ENCODE results near the gene MAP3K7CL. TPM values are rescaled to one million over a fixed set of nuclear protein-coding genes. Genes with fewer than 3 reads are reported as not detected.

Gene MAP3K7CL
- total RNA-seq, 6 donors from 2014 or later, result 3.5 to 9.4 (median 5.9) TPM

DNA sequence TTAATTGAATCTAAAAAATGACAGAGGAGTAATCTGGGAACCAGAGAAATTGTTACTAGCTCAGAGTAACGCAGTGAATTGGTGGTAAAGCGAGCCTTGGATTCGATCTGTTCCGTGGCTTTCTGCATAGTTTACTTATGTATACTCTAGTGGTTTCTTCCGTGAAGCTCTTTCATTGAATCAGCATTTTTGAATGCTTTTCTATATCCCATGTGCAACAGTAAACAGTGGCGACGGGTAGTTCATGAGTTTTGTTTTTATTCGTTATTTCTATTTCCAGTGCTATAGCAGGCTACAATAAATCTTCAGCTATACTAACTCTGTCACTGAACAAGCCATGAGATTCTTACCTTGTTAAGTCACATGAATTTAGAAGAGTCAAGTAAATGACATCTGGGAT, 14.5 kb upstream of the MAP3K7CL start:
- H3K27me3 ChIP-seq, result no peaks in the 10 kb centered on the region
- 90 to 92% methylated on average over 8 of the region's 8 CpGs for WGBS, 2 donors
- H3K27ac ChIP-seq, result no peak overlapping the region
- ATAC-seq (ENCODE audit: low FRiP score in 2 of 2) (no peak), DNase-seq (no peak)
- H3K4me3 ChIP-seq, result no peak overlapping the region
- TF ChIP-seq EP300 (IDR thresholded peaks at IDR 0.05), result no peak
- TF ChIP-seq CTCF (IDR thresholded peaks at IDR 0.05), result no peak
- no peak for TF ChIP-seq POLR2AphosphoS5 (IDR thresholded peaks at IDR 0.05)
- no peak for TF ChIP-seq POLR2A (IDR thresholded peaks at IDR 0.05)
- no peaks in the 10 kb centered on the region for H3K9me3 ChIP-seq
- no peaks in the 10 kb centered on the region for H3K4me1 ChIP-seq
- no peaks in the 10 kb centered on the region for H3K36me3 ChIP-seq

DNA sequence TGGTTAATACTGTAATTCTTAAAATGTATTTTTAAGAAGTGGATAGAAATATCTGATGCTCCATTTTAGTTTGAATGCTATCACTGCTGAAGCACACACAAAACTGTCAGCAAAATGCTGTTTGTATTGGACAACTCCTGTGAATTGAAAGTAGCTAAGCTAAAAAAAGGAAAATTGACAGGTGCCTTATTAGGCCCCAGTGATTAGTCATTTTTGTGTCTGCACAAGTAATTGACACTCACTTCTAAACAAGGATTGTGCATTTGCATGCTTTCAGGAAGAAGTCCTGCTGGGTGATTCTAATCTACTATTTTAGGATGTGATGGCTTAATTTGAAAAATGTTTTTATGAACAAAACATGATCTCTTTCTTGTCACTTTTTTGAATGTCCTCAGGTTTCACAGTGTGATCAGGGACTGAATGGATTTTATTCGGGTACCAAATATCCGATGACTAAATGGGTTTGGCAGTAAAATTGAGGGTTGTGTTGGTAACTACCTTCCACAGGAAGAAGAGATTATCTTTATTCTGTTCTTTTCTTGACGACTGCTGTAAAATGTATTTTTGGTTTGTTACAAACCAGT, 13.0 kb upstream of the MAP3K7CL start:
- Histone ChIP-seq H3K4me1 (no peaks in the 10 kb centered on the region), H3K9me3 (no peaks in the 10 kb centered on the region), H3K27ac (no peak overlapping the region), H3K27me3 (no peaks in the 10 kb centered on the region), H3K36me3 (no peaks in the 10 kb centered on the region), H3K4me3 (no peak overlapping the region)
- ATAC-seq (ENCODE audit: low FRiP score in 2 of 2), result no peak
- no peak for DNase-seq
- WGBS, 2 donors, result 82 to 89% methylated on average over 3 of the region's 3 CpGs
- TF ChIP-seq POLR2A (IDR thresholded peaks at IDR 0.05) (no peak), EP300 (IDR thresholded peaks at IDR 0.05) (no peak), POLR2AphosphoS5 (IDR thresholded peaks at IDR 0.05) (no peak), CTCF (IDR thresholded peaks at IDR 0.05) (no peak)

- DNase-seq, result no peak
- Histone ChIP-seq H3K4me1 (no peaks in the 10 kb centered on the region), H3K9me3 (no peaks in the 10 kb centered on the region), H3K36me3 (no peaks in the 10 kb centered on the region), H3K4me3 (no peak overlapping the region), H3K27me3 (no peaks in the 10 kb centered on the region), H3K27ac (no peak overlapping the region)
- TF ChIP-seq POLR2A (IDR thresholded peaks at IDR 0.05), result no peak
- TF ChIP-seq CTCF (IDR thresholded peaks at IDR 0.05), result no peak
- no peak for TF ChIP-seq EP300 (IDR thresholded peaks at IDR 0.05)
- no peak for TF ChIP-seq POLR2AphosphoS5 (IDR thresholded peaks at IDR 0.05)
- no peak for ATAC-seq (ENCODE audit: low FRiP score in 2 of 2)
- WGBS, 2 donors, result 83 to 89% methylated on average over 1 of the region's 1 CpG
Measured at GRCh38 chr21:29121759-29122158, 8.7 kb upstream of the MAP3K7CL start.

DNA sequence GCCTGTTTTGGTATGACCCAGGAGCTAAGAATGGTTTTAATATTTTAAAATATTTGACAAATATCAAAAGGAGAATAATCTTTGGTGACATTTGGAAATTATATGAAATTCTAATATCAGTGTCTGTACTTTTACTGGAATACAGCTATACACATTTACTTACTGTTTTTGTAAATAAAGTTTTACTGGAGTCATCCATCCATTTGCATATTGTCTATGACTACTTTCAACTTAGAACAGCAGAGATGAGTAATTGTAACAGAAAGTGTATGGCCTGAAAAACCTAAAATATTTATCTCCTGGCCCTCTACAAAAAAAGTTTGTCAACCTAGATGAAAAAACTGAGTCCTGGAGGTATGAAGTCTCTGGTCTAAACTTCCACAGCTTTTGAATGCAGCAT, 5.8 kb upstream of the MAP3K7CL start:
- TF ChIP-seq CTCF (IDR thresholded peaks at IDR 0.05), result no peak
- TF ChIP-seq EP300 (IDR thresholded peaks at IDR 0.05), result no peak
- no peak for TF ChIP-seq POLR2AphosphoS5 (IDR thresholded peaks at IDR 0.05)
- TF ChIP-seq POLR2A (IDR thresholded peaks at IDR 0.05), result no peak
- H3K4me3 ChIP-seq, result no peak overlapping the region
- DNase-seq (no peak), ATAC-seq (ENCODE audit: low FRiP score in 2 of 2) (no peak)
- H3K9me3 ChIP-seq, result no peaks in the 10 kb centered on the region
- H3K27ac ChIP-seq, result no peak overlapping the region
- no peaks in the 10 kb centered on the region for H3K4me1 ChIP-seq
- H3K27me3 ChIP-seq, result no peaks in the 10 kb centered on the region
- no peaks in the 10 kb centered on the region for H3K36me3 ChIP-seq

DNA sequence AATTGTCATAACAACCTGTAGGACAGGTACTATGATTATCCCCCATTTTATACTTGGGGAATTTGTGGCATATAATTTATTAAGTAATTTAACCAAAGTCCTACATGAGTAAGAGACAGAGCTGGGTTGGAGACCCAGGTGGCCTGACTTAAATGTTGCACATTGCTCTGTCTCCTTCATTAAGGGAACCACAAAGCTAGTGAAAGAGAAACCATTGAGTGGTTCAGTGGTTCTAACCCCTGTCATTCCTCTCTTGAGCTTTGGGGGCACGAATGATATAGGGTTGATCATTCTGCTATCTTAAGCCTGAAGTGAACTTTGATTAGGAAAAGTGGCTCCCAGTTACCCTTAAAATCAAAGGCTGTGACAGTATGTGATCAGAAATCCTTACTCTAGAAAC, 5.3 kb upstream of the MAP3K7CL start:
- Histone ChIP-seq H3K4me3 (no peak overlapping the region), H3K27ac (no peak overlapping the region), H3K27me3 (no peaks in the 10 kb centered on the region), H3K9me3 (no peaks in the 10 kb centered on the region), H3K36me3 (no peaks in the 10 kb centered on the region), H3K4me1 (no peaks in the 10 kb centered on the region)
- 74 to 100% methylated on average over 1 of the region's 1 CpG for WGBS, 2 donors
- ATAC-seq (ENCODE audit: low FRiP score in 2 of 2) (no peak), DNase-seq (no peak)
- TF ChIP-seq POLR2A (IDR thresholded peaks at IDR 0.05), result no peak
- TF ChIP-seq POLR2AphosphoS5 (IDR thresholded peaks at IDR 0.05), result no peak
- no peak for TF ChIP-seq CTCF (IDR thresholded peaks at IDR 0.05)
- TF ChIP-seq EP300 (IDR thresholded peaks at IDR 0.05), result no peak

All from upper lobe of left lung (tissue), 6 donors.